MG63 (cell line): ENCODE measurements around the gene ERC1. TPM values are rescaled to one million over a fixed set of nuclear protein-coding genes. Genes with fewer than 3 reads are reported as not detected.
"Not testable (repeated sequence)": the region's sequence is repeated elsewhere in the genome, so short reads cannot be mapped to it uniquely, and the experiment has no call there.

ENCODE experiments used
- DNase-seq: peaks from one replicate; pipeline ENCODE4 v3.0.0-alpha.2; 2020
- H3K27me3 ChIP-seq: fragments of 250-450 bp; sonication (Bioruptor Pico); 2 replicates; pipeline ENCODE4 v1.5.1; 2020; ENCODE audit warnings: mild to moderate bottlenecking, moderate library complexity
- H3K36me3 ChIP-seq: fragments of 250-450 bp; sonication (Bioruptor Pico); 2 replicates; pipeline ENCODE4 v1.5.1; 2020; ENCODE audit warnings: mild to moderate bottlenecking, moderate library complexity
- H3K4me3 ChIP-seq: fragments of 250-450 bp; sonication (Bioruptor Pico); 2 replicates; pipeline ENCODE4 v1.5.1; 2020; ENCODE audit warnings: mild to moderate bottlenecking, moderate library complexity
- H3K9me3 ChIP-seq: fragments of 250-450 bp; sonication (Bioruptor Pico); 2 replicates; pipeline ENCODE4 v1.5.1; 2020; ENCODE audit warnings: mild to moderate bottlenecking, moderate library complexity
- total RNA-seq: library from RNA; depleted of rRNA; stranded (reverse); fragments of >200 nt; shearing (Covaris generic); gene quantifications from 2 replicates; pipeline ENCODE4 v1.2.3, GENCODE V29; 2014; ENCODE audit warnings: low replicate concordance

Gene ERC1
- total RNA-seq, 1 experiment from 2014 or later, result 24.4 TPM

GRCh38 chr12:1204581-1205121 lies 213.6 kb downstream of the ERC1 start:
- DNase-seq, result no peak
- H3K36me3 ChIP-seq, result peaks cover 12% of the 10 kb centered on the region; the same call in 1 of the 2 replicates
- H3K4me3 ChIP-seq, result no peak overlapping the region
- H3K27me3 ChIP-seq, result no peaks in the 10 kb centered on the region
- H3K9me3 ChIP-seq, result no peaks in the 10 kb centered on the region

- H3K27me3 ChIP-seq, result no peaks in the 10 kb centered on the region
- peaks cover 20% of the 10 kb centered on the region for H3K36me3 ChIP-seq
- no peaks in the 10 kb centered on the region for H3K9me3 ChIP-seq
- DNase-seq, result no peak
- no peak overlapping the region for H3K4me3 ChIP-seq
Observed at GRCh38 chr12:1205512-1206060, 214.6 kb downstream of the ERC1 start.

- H3K4me3 ChIP-seq, result no peak overlapping the region
Observed at GRCh38 chr12:1206118-1206734, 215.2 kb downstream of the ERC1 start.

GRCh38 chr12:1207276-1207675 lies 216.3 kb downstream of the ERC1 start:
- H3K4me3 ChIP-seq, result no peak overlapping the region
- H3K27me3 ChIP-seq, result no peaks in the 10 kb centered on the region
- H3K9me3 ChIP-seq, result no peaks in the 10 kb centered on the region
- no peak for DNase-seq
- H3K36me3 ChIP-seq, result peaks cover 20% of the 10 kb centered on the region

More at GRCh38 chr12:1206118-1206734, 215.2 kb downstream of the ERC1 start:
- Histone ChIP-seq H3K36me3 (peaks cover 20% of the 10 kb centered on the region), H3K9me3 (no peaks in the 10 kb centered on the region), H3K27me3 (no peaks in the 10 kb centered on the region)
- DNase-seq, result no peak

- peaks cover 20% of the 10 kb centered on the region for H3K36me3 ChIP-seq
- not testable (repeated sequence) for DNase-seq, H3K4me3 ChIP-seq, H3K27me3 ChIP-seq, H3K9me3 ChIP-seq
Observed at GRCh38 chr12:1208719-1209118, 217.7 kb downstream of the ERC1 start.

GRCh38 chr12:1212526-1212925 lies 221.5 kb downstream of the ERC1 start:
- Histone ChIP-seq H3K36me3 (peaks cover 12% of the 10 kb centered on the region), H3K9me3 (no peaks in the 10 kb centered on the region), H3K4me3 (no peak overlapping the region), H3K27me3 (no peaks in the 10 kb centered on the region)
- no peak for DNase-seq

GRCh38 chr12:1213205-1213604 lies 222.2 kb downstream of the ERC1 start:
- Histone ChIP-seq H3K36me3 (peaks cover 12% of the 10 kb centered on the region), H3K9me3 (no peaks in the 10 kb centered on the region), H3K4me3 (no peak overlapping the region), H3K27me3 (no peaks in the 10 kb centered on the region)
- no peak for DNase-seq

GRCh38 chr12:1213618-1214205 lies 222.7 kb downstream of the ERC1 start:
- peaks cover 12% of the 10 kb centered on the region for H3K36me3 ChIP-seq
- H3K9me3 ChIP-seq, result no peaks in the 10 kb centered on the region
- DNase-seq, result no peak
- H3K4me3 ChIP-seq, result no peak overlapping the region
- H3K27me3 ChIP-seq, result no peaks in the 10 kb centered on the region

- no peak for DNase-seq
- Histone ChIP-seq H3K36me3 (0 out of 2 replicates have a peak, but pooled peaks cover 4% of the 10 kb centered on the region), H3K4me3 (no peak overlapping the region)
Observed at GRCh38 chr12:1216560-1216959, 225.5 kb downstream of the ERC1 start.

GRCh38 chr12:1217191-1217949 lies 226.3 kb downstream of the ERC1 start:
- no peak for DNase-seq
- Histone ChIP-seq H3K4me3 (no peak overlapping the region), H3K9me3 (no peaks in the 10 kb centered on the region), H3K36me3 (0 out of 2 replicates have a peak, but pooled peaks cover 4% of the 10 kb centered on the region), H3K27me3 (no peaks in the 10 kb centered on the region)

More at GRCh38 chr12:1216560-1216959, 225.5 kb downstream of the ERC1 start:
- Histone ChIP-seq H3K9me3 (no peaks in the 10 kb centered on the region), H3K27me3 (no peaks in the 10 kb centered on the region)

GRCh38 chr12:1218369-1218768 lies 227.3 kb downstream of the ERC1 start:
- no peak for DNase-seq
- Histone ChIP-seq H3K4me3 (no peak overlapping the region), H3K27me3 (no peaks in the 10 kb centered on the region), H3K36me3 (0 out of 2 replicates have a peak, but pooled peaks cover 4% of the 10 kb centered on the region), H3K9me3 (no peaks in the 10 kb centered on the region)

GRCh38 chr12:1220127-1221092 lies 229.4 kb downstream of the ERC1 start:
- H3K4me3 ChIP-seq, result no peak overlapping the region
- no peak for DNase-seq

GRCh38 chr12:1222858-1223639 lies 232.0 kb downstream of the ERC1 start:
- Histone ChIP-seq H3K4me3 (no peak overlapping the region), H3K9me3 (no peaks in the 10 kb centered on the region; the same call in 1 of the 2 replicates), H3K27me3 (no peaks in the 10 kb centered on the region), H3K36me3 (peaks cover 2% of the 10 kb centered on the region; the same call in 1 of the 2 replicates)
- DNase-seq, result no peak

More at GRCh38 chr12:1220127-1221092, 229.4 kb downstream of the ERC1 start:
- Histone ChIP-seq H3K36me3 (peaks cover 4% of the 10 kb centered on the region; the same call in 1 of the 2 replicates), H3K27me3 (no peaks in the 10 kb centered on the region), H3K9me3 (no peaks in the 10 kb centered on the region)

GRCh38 chr12:1226951-1227350 lies 235.9 kb downstream of the ERC1 start:
- no peaks in the 10 kb centered on the region for H3K27me3 ChIP-seq
- H3K4me3 ChIP-seq, result no peak overlapping the region
- no peak for DNase-seq
- H3K9me3 ChIP-seq, result no peaks in the 10 kb centered on the region; the same call in 1 of the 2 replicates
- H3K36me3 ChIP-seq, result peaks cover 6% of the 10 kb centered on the region

GRCh38 chr12:1234073-1234472 lies 243.1 kb downstream of the ERC1 start:
- Histone ChIP-seq H3K4me3 (no peak overlapping the region), H3K9me3 (no peaks in the 10 kb centered on the region; the same call in none of the 2 replicates), H3K27me3 (no peaks in the 10 kb centered on the region), H3K36me3 (peaks cover 12% of the 10 kb centered on the region)
- DNase-seq, result no peak
